Thyroid gland (tissue), 4 donors: ENCODE results near the gene MOCOS.

ENCODE experiments used
- CTCF ChIP-seq, 6 experiments: fragments of 200-600 bp in 3 of 6; fragments of 450-650 bp in 3 of 6; sonication (generic) in 3 of 6; IDR thresholded peaks; one replicate each; pipeline ENCODE4 v1.5.1; 2016 to 2019; ENCODE audit warnings: antibody characterized with exemption in 6 of 6, mild to moderate bottlenecking in 2 of 6, inconsistent platforms in 1 of 6, moderate library complexity in 1 of 6
- POLR2A ChIP-seq, 2 donors: fragments of 450-650 bp; IDR thresholded peaks; one replicate each; pipeline ENCODE4 v1.6.1; 2017; ENCODE audit warnings: antibody characterized with exemption in 2 of 2, mild to moderate bottlenecking in 2 of 2, moderate library complexity in 1 of 2

- TF ChIP-seq CTCF (IDR thresholded peaks at IDR 0.05) (no peak), POLR2A (IDR thresholded peaks at IDR 0.05) (no peak)
Measured at GRCh38 chr18:36279001-36279400, 91.7 kb downstream of the MOCOS start.
